GM18867 (cell line): ENCODE results near the gene INSRR.

ENCODE experiments used
- ATAC-seq: cut with Tn5 transposase; IDR thresholded peaks from one replicate; pipeline ENCODE4 v1.9.1; 2021; ENCODE audit warnings: mild to moderate bottlenecking, moderate library complexity; ENCODE audit not compliant: unreplicated experiment

Gene INSRR

GRCh38 chr1:156858959-156859522, at the start of gene INSRR:
Gene INSRR (minus strand): TSS chr1:156859117. CDS start chr1:156858621, 496 bp downstream.
- no peak for ATAC-seq

GRCh38 chr1:156908541-156908940, 49.6 kb upstream of the INSRR start:
- ATAC-seq, result no peak

GRCh38 chr1:156906206-156906906, 47.4 kb upstream of the INSRR start:
- ATAC-seq, result no peak

DNA sequence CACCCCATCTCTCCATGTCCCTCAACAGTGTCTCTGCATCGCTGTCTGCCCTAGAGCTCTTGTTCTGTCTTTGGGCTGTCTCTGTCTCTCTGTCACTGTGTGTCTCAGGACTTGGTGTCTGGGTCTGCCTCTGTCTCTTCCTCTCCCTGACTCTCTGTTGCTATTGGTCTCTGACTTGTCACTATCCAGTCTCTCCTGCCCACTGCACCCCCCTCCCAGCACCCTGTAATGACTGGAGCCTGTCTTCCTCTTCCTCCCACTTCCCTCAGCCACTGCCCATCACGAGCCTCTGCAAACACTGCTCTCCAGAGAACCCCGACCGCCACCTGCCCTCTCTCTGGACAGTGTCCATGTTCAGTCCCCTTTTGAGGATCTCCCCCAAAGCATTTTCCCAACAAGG, 46.7 kb upstream of the INSRR start:
- ATAC-seq, result no peak

GRCh38 chr1:156905176-156905575, 46.3 kb upstream of the INSRR start:
- no peak for ATAC-seq

DNA sequence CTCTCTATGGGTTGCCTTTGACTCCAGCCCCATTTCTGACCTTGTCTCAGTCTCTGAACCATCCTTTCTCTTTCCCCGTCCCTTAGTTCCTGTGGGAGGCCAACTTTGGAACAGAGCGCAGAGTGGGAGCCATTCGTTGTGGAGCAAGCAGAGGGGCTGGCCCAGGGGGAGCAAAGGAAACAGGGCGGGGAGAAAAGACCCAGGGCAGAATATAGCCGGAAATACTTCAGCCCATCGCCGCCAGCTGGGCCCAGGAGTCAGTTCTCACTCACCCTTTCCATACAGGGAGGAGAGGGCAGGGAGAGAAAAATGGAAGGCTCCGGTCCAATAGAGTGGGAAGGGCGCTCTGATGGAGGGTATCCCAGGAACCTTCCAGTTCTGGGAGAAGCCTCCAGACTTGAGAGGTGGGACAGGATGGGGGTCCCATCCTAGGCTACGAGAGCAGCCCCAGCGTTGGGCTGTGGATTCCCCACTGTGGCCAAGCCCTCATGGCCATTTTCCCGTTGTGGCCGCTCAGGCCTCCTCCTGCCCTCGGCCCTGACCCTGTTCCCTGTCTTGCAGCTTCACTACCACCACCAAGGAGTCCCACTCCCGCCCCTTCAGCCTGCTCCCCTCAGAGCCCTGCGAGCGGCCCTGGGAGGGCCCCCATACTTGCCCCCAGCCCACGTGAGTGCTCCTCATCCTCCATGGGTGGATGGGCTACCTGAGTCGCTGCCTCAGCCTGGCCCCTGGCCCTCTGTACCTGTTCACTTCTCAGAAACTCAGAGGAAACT, 45.5 kb upstream of the INSRR start:
- no peak for ATAC-seq

- ATAC-seq, result no peak
Observed at GRCh38 chr1:156903328-156904091, 44.6 kb upstream of the INSRR start.

- no peak for ATAC-seq
Observed at GRCh38 chr1:156901966-156902915, 43.3 kb upstream of the INSRR start.

- no peak for ATAC-seq
Observed at GRCh38 chr1:156901590-156901900, 42.6 kb upstream of the INSRR start.

DNA sequence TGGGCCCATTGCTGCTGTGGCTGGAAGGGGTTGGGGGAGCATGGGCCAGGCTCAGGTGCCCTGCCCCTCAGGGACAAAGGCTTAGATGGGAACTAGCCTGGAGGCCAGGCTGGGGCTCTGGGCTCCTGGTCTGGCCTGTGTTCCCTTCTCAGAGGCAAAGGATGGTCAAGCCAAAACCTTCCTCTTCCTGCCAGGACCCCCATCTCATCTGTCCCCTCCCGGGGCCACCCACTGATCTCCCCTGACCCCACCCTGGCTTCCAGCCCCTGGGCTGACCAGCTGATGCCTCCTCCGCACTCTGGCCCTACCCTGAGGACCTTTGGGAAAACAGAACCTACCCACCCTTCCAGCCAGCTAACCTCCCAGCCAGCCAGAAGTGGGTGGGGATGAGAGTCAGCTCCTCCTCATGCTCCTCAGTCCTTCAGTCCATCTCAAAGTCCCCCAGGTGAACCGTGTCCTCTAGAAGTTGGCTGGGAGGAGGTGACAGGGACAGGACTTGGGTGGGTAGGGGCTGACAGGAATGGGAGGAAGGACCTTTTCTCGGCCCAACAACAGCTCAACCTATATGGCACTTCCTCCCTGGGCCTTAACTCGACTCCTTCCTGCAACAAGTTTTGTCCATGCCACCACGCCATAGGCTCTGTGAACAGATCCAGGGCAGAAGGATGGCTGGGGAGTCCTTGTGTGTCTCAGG, 42.1 kb upstream of the INSRR start:
- ATAC-seq, result no peak

DNA sequence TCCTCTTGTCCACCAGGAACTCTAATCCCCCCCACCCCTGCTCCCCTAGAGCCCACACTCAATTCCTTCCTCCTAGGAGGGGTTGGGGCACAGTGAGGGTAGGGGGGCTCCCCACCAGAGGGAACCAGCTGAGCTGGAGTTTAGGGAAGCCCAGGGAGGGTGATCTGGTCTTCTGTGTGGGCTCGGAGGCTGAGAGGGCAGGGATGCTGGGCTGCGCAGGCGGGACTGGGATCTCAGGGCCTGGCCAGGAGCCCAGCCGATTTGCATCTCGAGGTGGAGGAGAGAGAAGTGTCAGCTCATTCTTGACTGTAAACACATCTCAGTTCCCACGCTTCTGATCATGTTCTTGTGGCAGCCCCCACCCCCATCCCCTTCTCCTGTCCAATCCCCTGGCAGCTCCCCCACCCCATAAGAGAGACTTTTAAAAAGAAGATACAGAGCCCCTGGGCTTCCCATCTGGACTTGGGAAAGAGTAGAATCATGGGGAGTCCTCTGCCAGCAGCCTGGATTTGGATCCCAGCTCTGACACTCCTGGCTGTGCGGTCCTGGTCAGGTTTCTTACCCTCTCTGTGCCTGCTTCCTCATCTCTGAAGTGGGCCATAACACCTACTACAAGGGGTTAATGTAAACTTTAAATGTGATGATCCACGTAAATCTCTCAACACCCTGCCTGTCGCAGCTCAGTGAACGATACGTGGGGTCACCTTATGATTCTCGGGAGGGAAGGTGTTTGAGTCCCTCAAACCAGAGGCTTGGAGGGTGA, 41.2 kb upstream of the INSRR start:
- no peak for ATAC-seq

DNA sequence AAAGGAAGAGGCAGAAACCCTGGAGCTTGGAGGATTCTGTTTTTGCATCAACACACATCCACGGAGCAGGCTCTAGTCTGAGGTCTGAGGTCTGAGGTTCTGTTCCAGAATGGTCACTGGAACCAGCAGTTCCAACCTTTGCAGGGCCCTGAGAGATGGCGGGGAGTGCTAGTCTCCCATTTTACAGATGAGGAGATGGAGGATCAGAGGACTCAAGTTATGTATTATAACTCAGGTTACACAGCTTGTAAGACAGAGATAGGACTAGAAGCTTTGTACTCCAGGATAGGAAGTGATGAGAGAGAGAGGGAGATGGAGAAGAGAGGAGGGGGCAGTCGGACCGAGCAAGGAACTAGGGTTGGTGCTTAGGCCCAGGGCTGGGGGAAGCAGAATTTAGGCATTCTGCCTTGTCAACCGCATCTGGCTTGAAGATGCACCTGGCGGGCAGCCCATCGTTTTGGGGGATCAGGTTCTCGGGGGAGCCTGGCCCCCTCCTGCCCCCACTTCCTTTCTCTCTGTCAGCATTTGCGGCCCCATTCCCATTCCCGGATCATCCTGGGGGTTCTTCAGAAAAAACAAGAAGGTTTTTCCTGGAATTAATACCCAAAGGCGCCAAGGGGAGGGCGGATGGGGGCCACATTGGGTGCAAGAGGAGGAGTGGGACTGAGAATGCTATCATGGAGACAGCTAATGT, 40.2 kb upstream of the INSRR start:
- no peak for ATAC-seq

GRCh38 chr1:156898161-156898566, 39.2 kb upstream of the INSRR start:
- no peak for ATAC-seq

DNA sequence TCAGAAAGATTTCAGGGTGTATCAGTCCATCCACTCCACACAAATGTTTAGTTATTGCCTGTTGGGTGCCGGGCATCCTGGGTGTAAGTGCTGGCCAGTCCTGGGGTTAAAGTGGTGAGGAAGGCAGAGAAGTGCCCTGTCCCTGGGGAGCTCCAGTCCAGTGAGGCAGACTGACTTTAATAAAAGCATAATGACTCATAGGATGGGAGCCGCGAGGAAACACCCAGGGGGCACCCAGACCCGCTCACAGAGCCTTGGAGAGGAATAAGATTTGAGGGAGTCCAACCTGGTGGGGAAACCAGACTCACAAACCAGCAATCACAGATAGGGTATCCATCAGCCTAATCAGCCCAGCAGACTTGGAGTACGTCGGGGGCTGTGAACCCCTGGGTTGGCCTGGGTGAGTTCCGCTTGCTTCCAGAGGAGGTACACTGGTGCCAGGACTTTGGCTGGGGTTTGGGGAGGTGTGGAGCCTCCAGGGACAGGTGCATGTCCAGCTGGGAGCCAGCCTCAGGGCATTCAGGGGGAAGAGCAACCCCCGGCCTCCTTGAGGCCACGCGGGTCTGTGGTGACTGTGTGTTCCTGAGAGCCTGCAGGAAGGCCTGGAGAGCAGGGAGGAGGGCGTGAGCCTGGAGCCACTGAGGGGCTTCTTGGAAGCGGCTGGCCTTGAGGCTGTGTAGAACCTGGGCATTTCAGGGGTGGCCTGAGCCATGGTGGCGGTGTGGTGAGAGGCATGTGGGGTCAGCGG, 38.3 kb upstream of the INSRR start:
- no peak for ATAC-seq

GRCh38 chr1:156896490-156897033, 37.6 kb upstream of the INSRR start:
- ATAC-seq, result no peak

DNA sequence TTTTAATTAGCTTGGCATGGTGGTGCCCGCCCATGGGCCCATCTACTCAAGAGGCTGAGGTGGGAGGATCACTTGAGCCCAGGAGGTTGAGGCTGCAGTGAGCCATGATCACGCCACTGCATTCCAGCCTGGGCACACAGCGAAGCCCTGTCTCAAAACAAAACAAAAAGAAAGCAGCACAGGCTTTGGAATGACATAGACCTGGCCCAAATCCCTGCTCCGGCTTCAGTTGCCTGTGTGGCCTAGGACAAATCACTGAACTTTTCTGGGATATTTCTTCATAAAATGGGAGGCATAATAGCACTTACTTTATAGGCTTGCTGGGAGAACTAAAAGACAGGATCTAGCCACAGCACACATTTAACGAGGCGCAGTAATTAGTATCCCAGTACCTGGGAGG, 37.0 kb upstream of the INSRR start:
- no peak for ATAC-seq

GRCh38 chr1:156895455-156895812, 36.5 kb upstream of the INSRR start:
- no peak for ATAC-seq
